Activated T-helper 2 cell treated with anti-CD3 and anti-CD28 coated beads, Interferon-gamma antibody, Interleukin-2, Interleukin-4, amounts not matched to agents 10 μg/mL and 5 μg/mL and 100 μg/mL, durations not matched to agents 14 hours and 24 hours and 36 hours (primary cell): ENCODE measurements around the gene DYNC2H1. TPM values are rescaled to one million over a fixed set of nuclear protein-coding genes. Genes with fewer than 3 reads are reported as not detected.
"Not testable (repeated sequence)": the region's sequence is repeated elsewhere in the genome, so short reads cannot be mapped to it uniquely, and the experiment has no call there.

Experiments
- DNase-seq: peaks from one replicate; pipeline ENCODE4 v3.0.0; 2021; ENCODE audit warnings: low spot score
- H3K27ac Mint-ChIP-seq: one replicate; pipeline ENCODE4 v1.8.0; 2021; ENCODE audit warnings: mixed read lengths
- H3K27me3 Mint-ChIP-seq: one replicate; pipeline ENCODE4 v1.8.0; 2021; ENCODE audit warnings: low read depth, mixed read lengths
- H3K36me3 Mint-ChIP-seq: one replicate; pipeline ENCODE4 v1.8.0; 2021; ENCODE audit warnings: low read depth, mixed read lengths
- H3K4me1 Mint-ChIP-seq: one replicate; pipeline ENCODE4 v1.8.0; 2021; ENCODE audit warnings: low read depth, mixed read lengths
- H3K4me3 Mint-ChIP-seq: one replicate; pipeline ENCODE4 v1.8.0; 2021; ENCODE audit warnings: low read depth, mild to moderate bottlenecking, moderate library complexity, mixed read lengths
- H3K9me3 Mint-ChIP-seq: one replicate; pipeline ENCODE4 v1.8.0; 2021; ENCODE audit warnings: mixed read lengths
- intact Hi-C: fragments of 100-400 bp; cut with micrococcal nuclease; formaldehyde crosslinking; loops from one replicate; pipeline ENCODE4 v1.15.1; 2023
- total RNA-seq: library from RNA; stranded (reverse); gene quantifications from 2 replicates; pipeline ENCODE4 v1.2.3, GENCODE V29; 2022

DYNC2H1 gene
- total RNA-seq, 1 donor from 2014 or later: 0.46 TPM

GRCh38 chr11:103367650-103368049, 258.4 kb downstream of the DYNC2H1 start:
- intact Hi-C loops: no loop called here
- Mint-ChIP-seq H3K4me3 (no peak overlapping the region), H3K27me3 (no peaks in the 10 kb centered on the region), H3K36me3 (no peaks in the 10 kb centered on the region), H3K27ac (no peak overlapping the region), H3K4me1 (no peaks in the 10 kb centered on the region), H3K9me3 (no peaks in the 10 kb centered on the region)
- no peak for DNase-seq

GRCh38 chr11:103368145-103368544, 258.9 kb downstream of the DYNC2H1 start:
- no peaks in the 10 kb centered on the region for H3K27me3 Mint-ChIP-seq
- no peak overlapping the region for H3K27ac Mint-ChIP-seq
- no peaks in the 10 kb centered on the region for H3K9me3 Mint-ChIP-seq
- no peak for DNase-seq
- H3K36me3 Mint-ChIP-seq: no peaks in the 10 kb centered on the region
- intact Hi-C loops: no loop called here
- H3K4me1 Mint-ChIP-seq: no peaks in the 10 kb centered on the region
- no peak overlapping the region for H3K4me3 Mint-ChIP-seq

- Mint-ChIP-seq H3K36me3 (no peaks in the 10 kb centered on the region), H3K9me3 (peaks cover 6% of the 10 kb centered on the region), H3K27me3 (no peaks in the 10 kb centered on the region), H3K27ac (no peak overlapping the region), H3K4me3 (no peak overlapping the region), H3K4me1 (no peaks in the 10 kb centered on the region)
- intact Hi-C loops: no loop called here
- no peak for DNase-seq
Measured at GRCh38 chr11:103370076-103370475, 260.9 kb downstream of the DYNC2H1 start.

GRCh38 chr11:103372906-103373305, 263.7 kb downstream of the DYNC2H1 start:
- no peaks in the 10 kb centered on the region for H3K4me1 Mint-ChIP-seq
- no peak overlapping the region for H3K4me3 Mint-ChIP-seq
- H3K27me3 Mint-ChIP-seq: no peaks in the 10 kb centered on the region
- H3K36me3 Mint-ChIP-seq: no peaks in the 10 kb centered on the region
- H3K27ac Mint-ChIP-seq: no peak overlapping the region
- DNase-seq: no peak
- intact Hi-C loops: no loop called here
- peaks cover 6% of the 10 kb centered on the region for H3K9me3 Mint-ChIP-seq

GRCh38 chr11:103374227-103374626, 265.0 kb downstream of the DYNC2H1 start:
- intact Hi-C loops, H3K27me3 Mint-ChIP-seq, H3K36me3 Mint-ChIP-seq, H3K9me3 Mint-ChIP-seq, H3K4me1 Mint-ChIP-seq, DNase-seq, H3K27ac Mint-ChIP-seq, H3K4me3 Mint-ChIP-seq: not testable (repeated sequence)

- Mint-ChIP-seq H3K27ac (no peak overlapping the region), H3K4me3 (no peak overlapping the region), H3K36me3 (no peaks in the 10 kb centered on the region), H3K27me3 (no peaks in the 10 kb centered on the region), H3K9me3 (peaks cover 6% of the 10 kb centered on the region), H3K4me1 (no peaks in the 10 kb centered on the region)
- intact Hi-C loops: no loop called here
- no peak for DNase-seq
Measured at GRCh38 chr11:103378931-103379330, 269.7 kb downstream of the DYNC2H1 start.

- no peak overlapping the region for H3K27ac Mint-ChIP-seq
- DNase-seq: no peak
- no peak overlapping the region for H3K4me3 Mint-ChIP-seq
- no peaks in the 10 kb centered on the region for H3K4me1 Mint-ChIP-seq
- no peaks in the 10 kb centered on the region for H3K36me3 Mint-ChIP-seq
- no peaks in the 10 kb centered on the region for H3K9me3 Mint-ChIP-seq
- intact Hi-C loops: no loop called here
- no peaks in the 10 kb centered on the region for H3K27me3 Mint-ChIP-seq
Measured at GRCh38 chr11:103380031-103380430, 270.8 kb downstream of the DYNC2H1 start.

GRCh38 chr11:103384652-103385051, 275.4 kb downstream of the DYNC2H1 start:
- Mint-ChIP-seq H3K36me3 (no peaks in the 10 kb centered on the region), H3K4me3 (no peak overlapping the region), H3K4me1 (no peaks in the 10 kb centered on the region), H3K27ac (no peak overlapping the region), H3K27me3 (no peaks in the 10 kb centered on the region), H3K9me3 (no peaks in the 10 kb centered on the region)
- no peak for DNase-seq
- intact Hi-C loops: no loop called here

GRCh38 chr11:103395612-103396011, 286.4 kb downstream of the DYNC2H1 start:
- Mint-ChIP-seq H3K27me3 (no peaks in the 10 kb centered on the region), H3K9me3 (no peaks in the 10 kb centered on the region), H3K27ac (no peak overlapping the region), H3K4me3 (no peak overlapping the region), H3K4me1 (no peaks in the 10 kb centered on the region), H3K36me3 (no peaks in the 10 kb centered on the region)
- no peak for DNase-seq
- intact Hi-C loops: no loop called here

GRCh38 chr11:103396237-103396636, 287.0 kb downstream of the DYNC2H1 start:
- Mint-ChIP-seq H3K4me3 (no peak overlapping the region), H3K27ac (no peak overlapping the region), H3K4me1 (no peaks in the 10 kb centered on the region), H3K9me3 (no peaks in the 10 kb centered on the region), H3K36me3 (no peaks in the 10 kb centered on the region), H3K27me3 (no peaks in the 10 kb centered on the region)
- no peak for DNase-seq
- intact Hi-C loops: no loop called here

GRCh38 chr11:103397369-103397768, 288.1 kb downstream of the DYNC2H1 start:
- Mint-ChIP-seq H3K4me3 (no peak overlapping the region), H3K36me3 (no peaks in the 10 kb centered on the region), H3K27ac (no peak overlapping the region), H3K27me3 (no peaks in the 10 kb centered on the region), H3K9me3 (no peaks in the 10 kb centered on the region), H3K4me1 (no peaks in the 10 kb centered on the region)
- intact Hi-C loops: no loop called here
- no peak for DNase-seq

GRCh38 chr11:103398829-103399228, 289.6 kb downstream of the DYNC2H1 start:
- intact Hi-C loops: no loop called here
- Mint-ChIP-seq H3K27me3 (no peaks in the 10 kb centered on the region), H3K4me3 (no peak overlapping the region), H3K27ac (no peak overlapping the region), H3K36me3 (no peaks in the 10 kb centered on the region), H3K9me3 (no peaks in the 10 kb centered on the region), H3K4me1 (no peaks in the 10 kb centered on the region)
- DNase-seq: no peak

GRCh38 chr11:103406357-103406756, 297.1 kb downstream of the DYNC2H1 start:
- no peak overlapping the region for H3K27ac Mint-ChIP-seq
- DNase-seq: no peak
- no peak overlapping the region for H3K4me3 Mint-ChIP-seq
- H3K36me3 Mint-ChIP-seq: no peaks in the 10 kb centered on the region
- H3K4me1 Mint-ChIP-seq: no peaks in the 10 kb centered on the region
- H3K27me3 Mint-ChIP-seq: no peaks in the 10 kb centered on the region
- H3K9me3 Mint-ChIP-seq: no peaks in the 10 kb centered on the region
- intact Hi-C loops: no loop called here

- Mint-ChIP-seq H3K4me1 (no peaks in the 10 kb centered on the region), H3K9me3 (no peaks in the 10 kb centered on the region), H3K27ac (no peak overlapping the region), H3K27me3 (no peaks in the 10 kb centered on the region), H3K4me3 (no peak overlapping the region), H3K36me3 (no peaks in the 10 kb centered on the region)
- DNase-seq: no peak
- intact Hi-C loops: no loop called here
Measured at GRCh38 chr11:103407641-103408040, 298.4 kb downstream of the DYNC2H1 start.
